Esophagus (tissue), 2 donors: ENCODE measurements around the gene INTS6. TPM values are rescaled to one million over a fixed set of nuclear protein-coding genes. Genes with fewer than 3 reads are reported as not detected.

Source experiments
- H3K27ac ChIP-seq, 2 donors: one replicate each; pipeline ENCODE4 v1.5.1; 2013; ENCODE audit warnings: low read depth in 2 of 2, mild to moderate bottlenecking in 2 of 2, inconsistent platforms in 1 of 2, low read length in 1 of 2, moderate library complexity in 1 of 2
- H3K27me3 ChIP-seq, 2 donors: one replicate each; pipeline ENCODE4 v1.6.1; 2013; ENCODE audit warnings: low read length in 2 of 2, control low read depth in 1 of 2, mild to moderate bottlenecking in 1 of 2; ENCODE audit not compliant: insufficient read depth in 2 of 2, control insufficient read depth in 1 of 2
- H3K36me3 ChIP-seq, 2 donors: one replicate each; pipeline ENCODE4 v1.6.1; 2013; ENCODE audit warnings: low read length in 1 of 2; ENCODE audit not compliant: control insufficient read depth in 2 of 2, insufficient read depth in 2 of 2
- H3K4me1 ChIP-seq, 2 donors: one replicate each; pipeline ENCODE4 v1.6.1; 2013; ENCODE audit warnings: low read length in 1 of 2; ENCODE audit not compliant: control insufficient read depth in 2 of 2, insufficient read depth in 2 of 2
- H3K4me3 ChIP-seq, 2 donors: one replicate each; pipeline ENCODE4 v1.5.1; 2013; ENCODE audit warnings: low read length in 2 of 2, mild to moderate bottlenecking in 2 of 2, low read depth in 1 of 2, moderate library complexity in 1 of 2
- H3K9me3 ChIP-seq, 2 donors: one replicate each; pipeline ENCODE4 v1.6.1; 2013; ENCODE audit warnings: mild to moderate bottlenecking in 2 of 2, low read depth in 1 of 2, low read length in 1 of 2, moderate library complexity in 1 of 2; ENCODE audit not compliant: control insufficient read depth in 2 of 2, insufficient read depth in 1 of 2
- WGBS, 2 donors: extraction: QIAGEN DNeasy Blood & Tissue Kit; methylation state at CpG; one replicate each; pipeline ENCODE4 v1.1.7; 2013; 5-methylcytosine and 5-hydroxymethylcytosine counted together
- polyA plus RNA-seq, 2 donors: library from polyadenylated mRNA; stranded (reverse); fragments of 200-250 nt; gene quantifications; one replicate each; pipeline ENCODE4 v1.2.3, GENCODE V29; 2013
- donor health status: healthy with polysubstance abuse.
- donor health status: Bipolar disorder and iron deficiency.

The INTS6 gene
- polyA plus RNA-seq, 2 donors: 9.6 to 11.5 TPM

DNA sequence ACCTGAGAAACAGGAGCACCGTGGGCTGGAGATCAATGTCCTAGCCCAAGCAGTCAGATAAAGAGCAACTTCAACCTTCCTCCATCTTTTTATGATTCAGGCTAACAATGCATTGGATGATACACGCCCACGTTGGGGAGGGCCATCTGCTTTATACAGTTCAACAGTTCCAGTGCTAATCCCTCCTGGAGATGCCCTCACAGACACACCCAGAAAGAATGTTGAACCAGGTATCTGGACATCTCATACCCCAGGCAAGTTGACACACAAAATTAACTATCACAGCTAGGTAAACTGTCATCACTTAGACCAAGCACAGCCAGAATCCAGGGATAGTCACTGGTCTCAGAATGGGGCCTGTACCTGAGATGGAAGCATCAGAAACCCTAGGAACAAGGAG is 134.0 kb downstream of the INTS6 start:
- Histone ChIP-seq H3K4me1 (no peaks in the 10 kb centered on the region), H3K4me3 (no peak overlapping the region), H3K27ac (no peak overlapping the region), H3K9me3 (no peaks in the 10 kb centered on the region), H3K36me3 (no peaks in the 10 kb centered on the region), H3K27me3 (no peaks in the 10 kb centered on the region)
- WGBS, 2 donors: 79 to 85% methylated on average over 3 of the region's 3 CpGs

DNA sequence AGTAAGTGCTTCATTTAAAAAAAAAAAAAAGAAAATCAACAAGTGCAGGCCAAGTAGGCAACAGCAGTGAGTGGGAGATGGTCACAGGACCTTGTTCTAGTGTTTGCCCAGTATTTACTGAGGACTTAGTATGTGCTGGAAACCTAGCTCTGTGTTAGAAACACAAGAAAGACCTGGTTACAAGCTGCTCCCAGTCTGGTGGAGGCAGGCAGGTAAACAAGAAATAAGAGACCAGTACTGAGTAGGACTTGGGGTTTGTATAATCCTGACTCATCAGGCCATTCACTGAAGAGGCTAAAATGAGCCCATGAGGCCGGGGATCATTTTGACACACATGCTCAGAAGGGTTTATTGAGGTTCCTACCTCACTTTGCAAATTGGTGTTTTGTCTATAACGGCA is 134.8 kb downstream of the INTS6 start:
- no peak overlapping the region for H3K4me3 ChIP-seq
- H3K27me3 ChIP-seq: no peaks in the 10 kb centered on the region
- WGBS, 2 donors: 83 to 94% methylated on average over 2 of the region's 2 CpGs
- no peaks in the 10 kb centered on the region for H3K36me3 ChIP-seq
- no peak overlapping the region for H3K27ac ChIP-seq
- H3K9me3 ChIP-seq: no peaks in the 10 kb centered on the region
- H3K4me1 ChIP-seq: no peaks in the 10 kb centered on the region

DNA sequence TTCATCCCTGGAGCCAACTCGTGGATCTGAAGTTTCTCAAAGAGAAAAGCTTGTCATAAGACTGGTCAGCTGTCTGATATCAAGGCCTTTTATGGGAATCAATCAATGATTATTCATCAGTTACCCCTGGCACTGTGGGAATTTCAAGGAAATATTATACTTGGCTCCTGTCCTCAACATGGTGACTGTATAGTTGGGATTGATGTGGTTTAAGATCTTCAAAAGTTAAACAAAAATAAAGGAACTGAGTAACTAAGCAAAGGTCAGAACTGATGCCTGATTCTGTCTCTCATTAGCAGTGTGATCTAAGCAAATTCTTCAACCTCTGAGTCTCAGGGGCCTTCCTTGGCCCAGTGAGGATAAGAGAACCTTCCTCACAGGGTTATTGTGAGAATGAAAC is 135.6 kb downstream of the INTS6 start:
- Histone ChIP-seq H3K27me3 (no peaks in the 10 kb centered on the region), H3K9me3 (no peaks in the 10 kb centered on the region), H3K27ac (no peak overlapping the region), H3K4me3 (no peak overlapping the region), H3K36me3 (no peaks in the 10 kb centered on the region), H3K4me1 (no peaks in the 10 kb centered on the region)
- WGBS, 2 donors: 59 to 71% methylated on average over 1 of the region's 1 CpG

DNA sequence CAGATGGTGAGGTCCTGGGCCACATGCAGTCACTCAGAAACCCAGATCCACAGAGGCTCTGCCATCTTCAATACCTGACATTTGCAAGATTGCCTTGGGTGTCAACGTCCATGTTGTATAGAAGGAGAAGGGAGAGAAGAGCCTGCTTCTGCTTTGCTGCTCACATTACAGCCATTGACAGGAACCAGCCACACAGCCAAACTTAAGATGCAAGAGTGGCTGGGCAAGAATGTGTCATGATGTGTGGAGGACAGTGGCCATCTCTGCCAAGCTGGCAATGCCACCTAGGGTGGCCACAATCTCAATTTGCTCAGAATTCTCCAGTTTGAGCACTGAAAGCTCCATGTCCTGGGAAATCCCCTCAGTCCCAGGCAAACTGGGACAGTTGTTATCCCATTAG is 139.2 kb downstream of the INTS6 start:
- Histone ChIP-seq H3K4me3 (no peak overlapping the region), H3K27me3 (no peaks in the 10 kb centered on the region), H3K9me3 (no peaks in the 10 kb centered on the region), H3K36me3 (no peaks in the 10 kb centered on the region), H3K27ac (no peak overlapping the region), H3K4me1 (no peaks in the 10 kb centered on the region)
- WGBS, 2 donors: 71 to 80% methylated on average over 1 of the region's 1 CpG

DNA sequence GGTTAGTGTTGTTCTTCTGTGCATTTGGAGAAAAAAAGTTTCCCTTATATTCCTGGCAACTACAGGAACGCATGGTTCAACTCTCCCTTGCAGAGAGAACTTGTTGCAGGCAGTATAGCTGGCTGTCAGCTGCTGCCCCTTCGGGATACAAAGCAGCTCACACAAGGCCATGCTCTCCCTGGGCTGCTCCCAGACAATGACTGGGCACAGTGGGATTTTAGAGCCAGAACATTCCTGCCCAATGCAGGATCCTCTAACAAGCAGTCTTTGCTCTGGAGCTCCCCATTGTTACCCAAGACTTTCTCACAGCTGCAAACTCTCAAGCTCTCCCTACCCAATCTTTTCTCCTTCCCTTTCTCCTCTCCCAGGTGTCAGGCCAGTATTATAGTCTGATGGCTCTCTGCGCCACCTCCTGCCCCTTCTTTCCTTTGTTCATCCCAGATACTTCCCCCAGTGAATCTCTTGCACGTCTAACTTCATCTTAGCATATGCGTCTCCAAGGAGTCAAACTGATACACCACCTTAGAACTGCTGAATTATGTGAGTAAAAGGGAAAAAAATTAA is 140.8 kb downstream of the INTS6 start:
- 85 to 89% methylated on average over 5 of the region's 5 CpGs for WGBS, 2 donors
- H3K4me1 ChIP-seq: no peaks in the 10 kb centered on the region
- H3K27me3 ChIP-seq: no peaks in the 10 kb centered on the region
- no peak overlapping the region for H3K4me3 ChIP-seq
- H3K9me3 ChIP-seq: no peaks in the 10 kb centered on the region
- H3K27ac ChIP-seq: no peak overlapping the region
- H3K36me3 ChIP-seq: no peaks in the 10 kb centered on the region

Other genes with a start within 250 kb of the INTS6 start
- gene FAM124A, start 230.6 kb downstream of the INTS6 start, polyA plus RNA-seq: under 1 TPM; 0.43 to 0.64 TPM
- not detected for gene SERPINE3, start 113.3 kb downstream of the INTS6 start, polyA plus RNA-seq
- 1 to 10 TPM; 5.4 to 6.9 TPM for gene WDFY2, start 131.4 kb upstream of the INTS6 start, polyA plus RNA-seq